Measurements from ENCODE around the gene LRRC47. TPM values are rescaled to one million over a fixed set of nuclear protein-coding genes. Genes with fewer than 3 reads are reported as not detected.

The LRRC47 gene
- total and polyA plus RNA-seq, 2 of the 13 experiments (the other 11 are each of a cell fraction or from before 2014, with no cell fraction given): 18.3 to 52.5 TPM

GRCh38 chr1:3771108-3772026, 24.9 kb downstream of the LRRC47 start (continued):
- TF ChIP-seq PATZ1 (CRISPR knock-in tag; IDR thresholded peaks at IDR 0.05): peak; percentile 93
- TF ChIP-seq ZFP91 (CRISPR knock-in tag; IDR thresholded peaks at IDR 0.05; ENCODE audit: borderline replicate concordance): peak; percentile 68; the same call in 1 of the 2 replicates
- TF ChIP-seq ZNF282 (IDR thresholded peaks at IDR 0.05; ENCODE audit: partially characterized antibody): no peak
- no peak; the same call in 1 of the 2 replicates for TF ChIP-seq ZNF605 (CRISPR knock-in tag; IDR thresholded peaks at IDR 0.05)
- TF ChIP-seq NFATC3 (CRISPR knock-in tag; IDR thresholded peaks at IDR 0.05): no peak
- TF ChIP-seq MLX (CRISPR knock-in tag; IDR thresholded peaks at IDR 0.05): no peak
- no peak; the same call in 1 of the 2 replicates for TF ChIP-seq MLXIP (CRISPR knock-in tag; IDR thresholded peaks at IDR 0.05; ENCODE audit: borderline replicate concordance)
- TF ChIP-seq ZNF333 (CRISPR knock-in tag; IDR thresholded peaks at IDR 0.05; ENCODE audit: borderline replicate concordance): no peak
- peak; percentile 71; the same call in 1 of the 2 replicates for TF ChIP-seq ZNF800 (CRISPR knock-in tag; IDR thresholded peaks at IDR 0.05)
- TF ChIP-seq MYC (CRISPR knock-in tag; IDR thresholded peaks at IDR 0.05; ENCODE audit: borderline replicate concordance): peak; percentile 39; the same call in 1 of the 2 replicates
- TF ChIP-seq STAG1 (CRISPR knock-in tag; IDR thresholded peaks at IDR 0.05): no peak; the same call in 1 of the 2 replicates
- peak; percentile 28; the same call in 1 of the 2 replicates for TF ChIP-seq HNF1B (CRISPR knock-in tag; IDR thresholded peaks at IDR 0.05)
- TF ChIP-seq NCOA2 (CRISPR knock-in tag; IDR thresholded peaks at IDR 0.05): peak; percentile 10; the same call in 1 of the 2 replicates
- peak; percentile 63; the same call in 1 of the 2 replicates for TF ChIP-seq NR2C2 (CRISPR knock-in tag; IDR thresholded peaks at IDR 0.05; ENCODE audit: borderline replicate concordance)
- TF ChIP-seq SCMH1 (CRISPR knock-in tag; IDR thresholded peaks at IDR 0.05; ENCODE audit: borderline replicate concordance): no peak
- no peak for TF ChIP-seq ZNF563 (CRISPR knock-in tag; IDR thresholded peaks at IDR 0.05)
